Measurements from ENCODE around the gene FZD4. TPM values are rescaled to one million over a fixed set of nuclear protein-coding genes. Genes with fewer than 3 reads are reported as not detected.

Gene FZD4
- polyA plus RNA-seq, 1 donor from 2014 or later: 0.76 TPM

DNA sequence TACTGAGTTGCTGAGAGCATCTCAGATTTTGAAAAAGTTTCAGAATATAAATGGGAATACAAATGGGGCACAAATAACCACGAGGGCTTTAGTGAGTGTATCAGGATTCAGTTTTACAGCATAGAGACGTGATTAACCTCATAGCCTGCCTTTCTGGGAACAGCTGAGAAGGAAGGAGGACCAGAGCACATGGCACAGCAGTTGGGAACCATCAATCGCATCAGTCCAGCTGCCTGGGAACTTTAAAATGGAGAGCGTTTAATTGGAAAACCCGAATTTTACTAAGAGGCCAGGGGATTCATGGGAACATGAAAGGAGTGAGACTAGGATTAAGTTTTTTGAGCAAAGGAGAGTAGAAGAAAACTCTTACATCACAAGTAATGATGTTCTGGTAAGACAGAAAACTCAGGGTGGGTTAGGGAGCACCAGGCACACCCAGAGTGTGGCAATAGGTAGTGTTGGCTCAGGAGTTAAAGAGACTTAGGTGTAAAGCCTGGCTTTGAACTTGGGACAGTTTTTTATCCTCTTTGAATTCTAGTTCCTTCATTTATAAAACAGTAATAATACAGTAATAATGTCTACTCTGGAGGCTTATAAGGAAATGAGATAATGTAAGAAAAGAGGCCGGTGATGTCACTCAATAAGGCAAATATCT lies 40.2 kb downstream of the FZD4 start:
- no peaks in the 10 kb centered on the region for H3F3A ChIP-seq (ENCODE audit: insufficient read depth, low read length, poor library complexity, severe bottlenecking)
- TF ChIP-seq, protein P1, sequence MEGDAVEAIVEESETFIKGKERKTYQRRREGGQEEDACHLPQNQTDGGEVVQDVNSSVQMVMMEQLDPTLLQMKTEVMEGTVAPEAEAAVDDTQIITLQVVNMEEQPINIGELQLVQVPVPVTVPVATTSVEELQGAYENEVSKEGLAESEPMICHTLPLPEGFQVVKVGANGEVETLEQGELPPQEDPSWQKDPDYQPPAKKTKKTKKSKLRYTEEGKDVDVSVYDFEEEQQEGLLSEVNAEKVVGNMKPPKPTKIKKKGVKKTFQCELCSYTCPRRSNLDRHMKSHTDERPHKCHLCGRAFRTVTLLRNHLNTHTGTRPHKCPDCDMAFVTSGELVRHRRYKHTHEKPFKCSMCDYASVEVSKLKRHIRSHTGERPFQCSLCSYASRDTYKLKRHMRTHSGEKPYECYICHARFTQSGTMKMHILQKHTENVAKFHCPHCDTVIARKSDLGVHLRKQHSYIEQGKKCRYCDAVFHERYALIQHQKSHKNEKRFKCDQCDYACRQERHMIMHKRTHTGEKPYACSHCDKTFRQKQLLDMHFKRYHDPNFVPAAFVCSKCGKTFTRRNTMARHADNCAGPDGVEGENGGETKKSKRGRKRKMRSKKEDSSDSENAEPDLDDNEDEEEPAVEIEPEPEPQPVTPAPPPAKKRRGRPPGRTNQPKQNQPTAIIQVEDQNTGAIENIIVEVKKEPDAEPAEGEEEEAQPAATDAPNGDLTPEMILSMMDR (IDR thresholded peaks at IDR 0.05; ENCODE audit: poor library complexity, severe bottlenecking): no peak
- TF ChIP-seq, protein P2, sequence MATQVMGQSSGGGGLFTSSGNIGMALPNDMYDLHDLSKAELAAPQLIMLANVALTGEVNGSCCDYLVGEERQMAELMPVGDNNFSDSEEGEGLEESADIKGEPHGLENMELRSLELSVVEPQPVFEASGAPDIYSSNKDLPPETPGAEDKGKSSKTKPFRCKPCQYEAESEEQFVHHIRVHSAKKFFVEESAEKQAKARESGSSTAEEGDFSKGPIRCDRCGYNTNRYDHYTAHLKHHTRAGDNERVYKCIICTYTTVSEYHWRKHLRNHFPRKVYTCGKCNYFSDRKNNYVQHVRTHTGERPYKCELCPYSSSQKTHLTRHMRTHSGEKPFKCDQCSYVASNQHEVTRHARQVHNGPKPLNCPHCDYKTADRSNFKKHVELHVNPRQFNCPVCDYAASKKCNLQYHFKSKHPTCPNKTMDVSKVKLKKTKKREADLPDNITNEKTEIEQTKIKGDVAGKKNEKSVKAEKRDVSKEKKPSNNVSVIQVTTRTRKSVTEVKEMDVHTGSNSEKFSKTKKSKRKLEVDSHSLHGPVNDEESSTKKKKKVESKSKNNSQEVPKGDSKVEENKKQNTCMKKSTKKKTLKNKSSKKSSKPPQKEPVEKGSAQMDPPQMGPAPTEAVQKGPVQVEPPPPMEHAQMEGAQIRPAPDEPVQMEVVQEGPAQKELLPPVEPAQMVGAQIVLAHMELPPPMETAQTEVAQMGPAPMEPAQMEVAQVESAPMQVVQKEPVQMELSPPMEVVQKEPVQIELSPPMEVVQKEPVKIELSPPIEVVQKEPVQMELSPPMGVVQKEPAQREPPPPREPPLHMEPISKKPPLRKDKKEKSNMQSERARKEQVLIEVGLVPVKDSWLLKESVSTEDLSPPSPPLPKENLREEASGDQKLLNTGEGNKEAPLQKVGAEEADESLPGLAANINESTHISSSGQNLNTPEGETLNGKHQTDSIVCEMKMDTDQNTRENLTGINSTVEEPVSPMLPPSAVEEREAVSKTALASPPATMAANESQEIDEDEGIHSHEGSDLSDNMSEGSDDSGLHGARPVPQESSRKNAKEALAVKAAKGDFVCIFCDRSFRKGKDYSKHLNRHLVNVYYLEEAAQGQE (IDR thresholded peaks at IDR 0.05; ENCODE audit: borderline replicate concordance): no peak
- TF ChIP-seq EP300 (conservative IDR thresholded peaks at IDR 0.05; ENCODE audit: poor library complexity, severe bottlenecking) (no peak), SMC3 (conservative IDR thresholded peaks at IDR 0.05; ENCODE audit: poor library complexity) (no peak), TAF1 (IDR thresholded peaks at IDR 0.05; ENCODE audit: low read depth) (no peak), POLR2AphosphoS5 (IDR thresholded peaks at IDR 0.05) (no peak), RAD21 (conservative IDR thresholded peaks at IDR 0.05) (no peak), MXI1 (conservative IDR thresholded peaks at IDR 0.05; ENCODE audit: poor library complexity, severe bottlenecking) (no peak), EZH2 (IDR thresholded peaks at IDR 0.05; ENCODE audit: borderline replicate concordance, insufficient read depth, low read length, poor library complexity, severe bottlenecking) (no peak)
- H3K27me3 ChIP-seq (ENCODE audit: insufficient read depth, low read depth, low read length): no peaks in the 10 kb centered on the region
- no peak overlapping the region for H3K9ac ChIP-seq (ENCODE audit: low read length)
- no peaks in the 10 kb centered on the region for H4K20me1 ChIP-seq (ENCODE audit: insufficient read depth)
- H3K9me3 ChIP-seq (ENCODE audit: low read length): no peaks in the 10 kb centered on the region
- no peak overlapping the region for H3K4me3 ChIP-seq (ENCODE audit: low read length)
- no peak overlapping the region for H3K4me2 ChIP-seq (ENCODE audit: low read length)
- no peaks in the 10 kb centered on the region for H3K36me3 ChIP-seq (ENCODE audit: insufficient read depth, low read length)
- no peak overlapping the region for H2AFZ ChIP-seq (ENCODE audit: low read depth, low read length)
- no peak overlapping the region for H3K27ac ChIP-seq (ENCODE audit: low read length)
- no peaks in the 10 kb centered on the region for H3K9me2 ChIP-seq (ENCODE audit: insufficient read depth, low read length)
- no peaks in the 10 kb centered on the region for H3K79me2 ChIP-seq (replicated peaks; ENCODE audit: insufficient read depth, low read length)

DNA sequence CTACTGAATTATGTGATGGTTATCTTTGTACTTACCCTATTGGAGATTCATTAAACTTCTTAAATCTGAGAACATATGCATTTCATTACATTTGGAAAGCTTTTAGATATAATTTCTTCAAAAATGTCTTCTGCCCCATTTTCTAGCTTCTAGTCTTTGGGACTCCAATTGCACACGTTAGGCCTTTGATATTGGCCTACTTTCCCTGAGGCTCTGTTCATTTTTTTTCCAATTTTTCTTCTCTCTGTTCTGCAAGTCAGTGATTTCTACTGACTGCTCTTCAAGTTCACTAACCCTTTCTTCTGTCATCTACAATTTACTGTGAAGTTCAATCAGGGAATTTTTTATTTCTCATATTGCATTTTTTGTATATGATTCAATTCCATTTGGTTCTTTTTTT lies 43.0 kb downstream of the FZD4 start:
- H4K20me1 ChIP-seq (ENCODE audit: insufficient read depth): no peaks in the 10 kb centered on the region
- no peaks in the 10 kb centered on the region for H3F3A ChIP-seq (ENCODE audit: insufficient read depth, low read length, poor library complexity, severe bottlenecking)
- H3K27ac ChIP-seq (ENCODE audit: low read length): no peak overlapping the region
- H3K9ac ChIP-seq (ENCODE audit: low read length): no peak overlapping the region
- no peaks in the 10 kb centered on the region for H3K9me2 ChIP-seq (ENCODE audit: insufficient read depth, low read length)
- no peaks in the 10 kb centered on the region for H3K9me3 ChIP-seq (ENCODE audit: low read length)
- TF ChIP-seq SMC3 (conservative IDR thresholded peaks at IDR 0.05; ENCODE audit: poor library complexity): no peak
- TF ChIP-seq, protein P2 (IDR thresholded peaks at IDR 0.05; ENCODE audit: borderline replicate concordance): no peak
- no peak for TF ChIP-seq EP300 (conservative IDR thresholded peaks at IDR 0.05; ENCODE audit: poor library complexity, severe bottlenecking)
- no peak for TF ChIP-seq EZH2 (IDR thresholded peaks at IDR 0.05; ENCODE audit: borderline replicate concordance, insufficient read depth, low read length, poor library complexity, severe bottlenecking)
- no peak for TF ChIP-seq RAD21 (conservative IDR thresholded peaks at IDR 0.05)
- no peak for TF ChIP-seq TAF1 (IDR thresholded peaks at IDR 0.05; ENCODE audit: low read depth)
- TF ChIP-seq MXI1 (conservative IDR thresholded peaks at IDR 0.05; ENCODE audit: poor library complexity, severe bottlenecking): no peak
- TF ChIP-seq POLR2AphosphoS5 (IDR thresholded peaks at IDR 0.05): no peak
- TF ChIP-seq, protein P1 (IDR thresholded peaks at IDR 0.05; ENCODE audit: poor library complexity, severe bottlenecking): no peak
- H3K79me2 ChIP-seq (replicated peaks; ENCODE audit: insufficient read depth, low read length): no peaks in the 10 kb centered on the region
- no peak overlapping the region for H2AFZ ChIP-seq (ENCODE audit: low read depth, low read length)
- no peaks in the 10 kb centered on the region for H3K27me3 ChIP-seq (ENCODE audit: insufficient read depth, low read depth, low read length)
- no peaks in the 10 kb centered on the region for H3K36me3 ChIP-seq (ENCODE audit: insufficient read depth, low read length)
- no peak overlapping the region for H3K4me2 ChIP-seq (ENCODE audit: low read length)
- H3K4me3 ChIP-seq (ENCODE audit: low read length): no peak overlapping the region
